K562 (cell line): ENCODE results near the gene KCNC4. TPM values are rescaled to one million over a fixed set of nuclear protein-coding genes. Genes with fewer than 3 reads are reported as not detected.

ENCODE experiments used
- CCNT2 ChIP-seq: IDR thresholded peaks from 2 replicates; pipeline ENCODE4 v1.6.1; 2011; ENCODE audit warnings: borderline replicate concordance, low read depth, mild to moderate bottlenecking, moderate library complexity, mixed read lengths, low read length; ENCODE audit not compliant: insufficient read length; ENCODE audit errors: extremely low read depth
- FIP1L1 ChIP-seq: fragments of 200-400 bp; formaldehyde crosslinking; IDR thresholded peaks from 2 replicates; pipeline ENCODE4 v1.6.1; 2018; ENCODE audit warnings: mild to moderate bottlenecking, low read depth, low read length; ENCODE audit not compliant: poor library complexity, severe bottlenecking
- HNRNPL ChIP-seq: fragments of 200-400 bp; formaldehyde crosslinking; IDR thresholded peaks from 2 replicates; pipeline ENCODE4 v1.6.1; 2017; ENCODE audit warnings: low read depth, mild to moderate bottlenecking, low read length
- HNRNPLL ChIP-seq: fragments of 200-400 bp; formaldehyde crosslinking; IDR thresholded peaks from 2 replicates; pipeline ENCODE4 v1.6.1; 2017; ENCODE audit warnings: low read length, low read depth, mild to moderate bottlenecking; ENCODE audit not compliant: poor library complexity, severe bottlenecking
- HSF4 ChIP-seq: fragments of 250-450 bp; sonication (Bioruptor Pico); IDR thresholded peaks from 2 replicates; pipeline ENCODE4 v2.1.2; 2022; ENCODE audit warnings: mild to moderate bottlenecking, moderate library complexity, borderline replicate concordance
- KDM4B ChIP-seq, 2 experiments: fragments of 450-650 bp in 1 of 2; sonication (generic) in 1 of 2; IDR thresholded peaks; 2 replicates each; pipeline ENCODE4 v1.6.1; 2016 to 2017; ENCODE audit warnings: borderline replicate concordance in 2 of 2, antibody characterized with exemption in 1 of 2, low read depth in 1 of 2, mild to moderate bottlenecking in 1 of 2
- MAZ ChIP-seq, 2 experiments: fragments of 450-650 bp in 1 of 2; sonication (generic) in 1 of 2; formaldehyde crosslinking; IDR thresholded peaks in 1 of 2; conservative IDR thresholded peaks in 1 of 2; 2 replicates each; pipeline versions ENCODE4 v1.4.0 to v1.5.0; 2020; ENCODE audit warnings: mild to moderate bottlenecking in 1 of 2, missing genetic modification reagents in 1 of 2
- MIER1 ChIP-seq: fragments of 450-650 bp; IDR thresholded peaks from 2 replicates; pipeline ENCODE4 v1.6.1; 2016; ENCODE audit warnings: antibody characterized with exemption, mild to moderate bottlenecking, low read depth
- MXD1 ChIP-seq: fragments of 250-450 bp; sonication (Bioruptor Pico); IDR thresholded peaks from 2 replicates; pipeline ENCODE4 v1.8.0; 2021; ENCODE audit warnings: borderline replicate concordance, mild to moderate bottlenecking, moderate library complexity; ENCODE audit not compliant: poor library complexity, severe bottlenecking
- NR2C1 ChIP-seq, 2 experiments: fragments of 450-650 bp; IDR thresholded peaks; 2 replicates each; pipeline ENCODE4 v1.6.1; 2017; ENCODE audit warnings: mild to moderate bottlenecking in 2 of 2, antibody characterized with exemption in 1 of 2, inconsistent platforms in 1 of 2, missing compliant biosample characterization in 1 of 2, missing genetic modification characterization in 1 of 2
- PHF20 ChIP-seq: fragments of 450-650 bp; IDR thresholded peaks from 2 replicates; pipeline ENCODE4 v1.6.1; 2018; ENCODE audit not compliant: partially characterized antibody
- POLR2A ChIP-seq: fragments of 450-650 bp; conservative IDR thresholded peaks from 2 replicates; pipeline ENCODE4 v1.6.1; 2016
- RB1 ChIP-seq: fragments of 450-650 bp; IDR thresholded peaks from 2 replicates; pipeline ENCODE4 v1.6.1; 2017; ENCODE audit warnings: low read depth, mild to moderate bottlenecking
- RBM17 ChIP-seq: fragments of 200-400 bp; formaldehyde crosslinking; IDR thresholded peaks from 2 replicates; pipeline ENCODE4 v1.6.1; 2017; ENCODE audit warnings: low read depth, mild to moderate bottlenecking, low read length, borderline replicate concordance
- STAT5A ChIP-seq: IDR thresholded peaks from 2 replicates; pipeline ENCODE4 v1.6.1; 2012; ENCODE audit warnings: low read length, inconsistent platforms, borderline replicate concordance
- TARDBP ChIP-seq: fragments of 450-650 bp; IDR thresholded peaks from 2 replicates; pipeline ENCODE4 v1.6.1; 2016
- TEAD4 ChIP-seq, 2 experiments: sonication (generic) in 1 of 2; formaldehyde crosslinking in 1 of 2; IDR thresholded peaks; 2 replicates each; pipeline versions ENCODE4 v1.6.1 to v1.8.0; 2012 to 2022; ENCODE audit warnings: borderline replicate concordance in 1 of 2, inconsistent platforms in 1 of 2, low read length in 1 of 2, mild to moderate bottlenecking in 1 of 2, missing genetic modification reagents in 1 of 2
- TRIM25 ChIP-seq: fragments of 450-650 bp; IDR thresholded peaks from 2 replicates; pipeline ENCODE4 v1.7.0; 2016; ENCODE audit warnings: borderline replicate concordance
- ZEB2 ChIP-seq: fragments of 450-650 bp; IDR thresholded peaks from 2 replicates; pipeline ENCODE4 v1.6.1; 2016
- polyA plus RNA-seq, 8 experiments: library from polyadenylated mRNA; depleted of rRNA in 4 of 8; stranded (reverse) in 5 of 8; unstranded in 3 of 8; fragments of >200 nt; fragmentation: Nextera tagmentation in 2 of 8; fragmentation: Illumina TruSeq in 1 of 8; extraction: Ambion mirVana in 2 of 8; extraction: Trizol in 1 of 8; gene quantifications; 2 replicates each; pipeline versions ENCODE4 v1.2.1 to v1.2.3, GENCODE V29; 2011 to 2014; ENCODE audit warnings: inconsistent platforms in 1 of 8, missing spikeins in 1 of 8
- total RNA-seq, 7 experiments: library from RNA; depleted of rRNA in 6 of 7; stranded (reverse); fragments of >200 nt in 6 of 7; fragmentation: Illumina TruSeq in 2 of 7; extraction: Trizol in 2 of 7; gene quantifications; 2 replicates each; pipeline versions ENCODE4 v1.2.1 to v1.2.3, GENCODE V29; 2011 to 2021; ENCODE audit warnings: low replicate concordance in 1 of 7
- TF ChIP-seq, protein P1 (sequence below), 2 experiments: fragments of 150-350 bp in 1 of 2; IDR thresholded peaks; 2 replicates each; pipeline ENCODE4 v1.6.1; 2012 to 2016; ENCODE audit warnings: low read depth in 2 of 2, low read length in 2 of 2, mild to moderate bottlenecking in 1 of 2, moderate library complexity in 1 of 2

The KCNC4 gene
- total and polyA plus RNA-seq, 9 of the 15 experiments (the other 6 are each of a cell fraction or from before 2014, with no cell fraction given) = 0.07 to 1.8 (median 0.73) TPM

DNA sequence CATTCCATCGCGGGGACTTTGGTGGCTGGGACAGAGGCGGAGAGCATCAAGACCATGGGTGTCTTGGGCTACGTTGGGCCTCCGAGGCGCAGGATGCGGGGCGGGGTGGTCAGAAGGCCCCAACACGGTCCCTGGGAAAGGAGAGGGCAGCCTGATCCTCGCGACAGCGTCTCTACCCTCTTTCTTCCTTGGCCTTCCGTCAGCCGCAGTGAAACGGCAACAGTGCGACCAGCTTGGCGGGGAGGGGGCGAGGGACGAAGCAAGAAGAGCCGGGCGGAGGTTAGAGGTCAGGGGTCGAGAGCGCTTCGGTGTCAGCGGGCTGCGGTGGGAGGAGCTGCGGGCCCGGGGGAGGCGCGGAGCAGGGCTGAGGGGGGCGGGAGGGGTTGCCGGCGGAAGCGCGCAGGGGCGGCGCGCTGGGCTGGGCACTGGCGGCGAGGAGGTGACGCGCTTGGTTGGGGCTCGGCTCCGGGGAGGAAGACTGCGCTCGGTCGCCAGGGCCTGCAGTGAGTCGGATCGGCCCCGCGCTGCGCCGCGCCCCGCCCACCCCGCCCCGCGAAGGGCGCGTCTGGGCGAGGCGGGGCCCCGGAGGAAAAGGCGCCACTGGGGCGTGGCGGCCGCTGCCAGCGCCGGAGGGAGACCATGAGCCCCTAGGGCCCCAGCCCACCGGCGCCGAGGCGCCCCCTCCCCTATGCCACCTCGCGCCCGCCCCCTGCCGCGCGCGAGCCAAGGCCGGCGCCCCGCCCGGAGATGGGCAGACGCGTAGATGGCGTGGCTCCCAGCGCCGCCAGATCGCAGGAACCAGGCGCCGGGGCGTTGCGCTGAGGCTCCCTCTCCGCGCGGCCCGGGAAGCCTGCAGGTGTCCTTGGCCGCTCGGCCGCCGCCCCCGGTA lies at the start of gene KCNC4 (continued):
- TF ChIP-seq, protein P1, sequence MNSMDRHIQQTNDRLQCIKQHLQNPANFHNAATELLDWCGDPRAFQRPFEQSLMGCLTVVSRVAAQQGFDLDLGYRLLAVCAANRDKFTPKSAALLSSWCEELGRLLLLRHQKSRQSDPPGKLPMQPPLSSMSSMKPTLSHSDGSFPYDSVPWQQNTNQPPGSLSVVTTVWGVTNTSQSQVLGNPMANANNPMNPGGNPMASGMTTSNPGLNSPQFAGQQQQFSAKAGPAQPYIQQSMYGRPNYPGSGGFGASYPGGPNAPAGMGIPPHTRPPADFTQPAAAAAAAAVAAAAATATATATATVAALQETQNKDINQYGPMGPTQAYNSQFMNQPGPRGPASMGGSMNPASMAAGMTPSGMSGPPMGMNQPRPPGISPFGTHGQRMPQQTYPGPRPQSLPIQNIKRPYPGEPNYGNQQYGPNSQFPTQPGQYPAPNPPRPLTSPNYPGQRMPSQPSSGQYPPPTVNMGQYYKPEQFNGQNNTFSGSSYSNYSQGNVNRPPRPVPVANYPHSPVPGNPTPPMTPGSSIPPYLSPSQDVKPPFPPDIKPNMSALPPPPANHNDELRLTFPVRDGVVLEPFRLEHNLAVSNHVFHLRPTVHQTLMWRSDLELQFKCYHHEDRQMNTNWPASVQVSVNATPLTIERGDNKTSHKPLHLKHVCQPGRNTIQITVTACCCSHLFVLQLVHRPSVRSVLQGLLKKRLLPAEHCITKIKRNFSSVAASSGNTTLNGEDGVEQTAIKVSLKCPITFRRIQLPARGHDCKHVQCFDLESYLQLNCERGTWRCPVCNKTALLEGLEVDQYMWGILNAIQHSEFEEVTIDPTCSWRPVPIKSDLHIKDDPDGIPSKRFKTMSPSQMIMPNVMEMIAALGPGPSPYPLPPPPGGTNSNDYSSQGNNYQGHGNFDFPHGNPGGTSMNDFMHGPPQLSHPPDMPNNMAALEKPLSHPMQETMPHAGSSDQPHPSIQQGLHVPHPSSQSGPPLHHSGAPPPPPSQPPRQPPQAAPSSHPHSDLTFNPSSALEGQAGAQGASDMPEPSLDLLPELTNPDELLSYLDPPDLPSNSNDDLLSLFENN (IDR thresholded peaks at IDR 0.05; ENCODE audit: low read depth in 2 of 2, low read length in 2 of 2) = no peak
- TF ChIP-seq MAZ (CRISPR knock-in tag; conservative IDR thresholded peaks at IDR 0.05 in 1 of 2, IDR thresholded peaks at IDR 0.05 in 1 of 2) = peak; percentile 27 to 52; a peak in 2 of 4 replicates
- TF ChIP-seq RBM17 = no peak
- TF ChIP-seq RB1 = peak; percentile 38; the same call in 1 of the 2 replicates
- peak; percentile 58 for TF ChIP-seq PHF20
- no peak for TF ChIP-seq TEAD4 (IDR thresholded peaks at IDR 0.05; ENCODE audit: low read length)
- no peak for TF ChIP-seq TEAD4 (CRISPR knock-in tag; IDR thresholded peaks at IDR 0.05; ENCODE audit: borderline replicate concordance)
- peak; percentile 20; the same call in 1 of the 2 replicates for TF ChIP-seq HNRNPL
- TF ChIP-seq ZEB2 = no peak
- TF ChIP-seq HSF4 (CRISPR knock-in tag) = no peak
- no peak for TF ChIP-seq KDM4B (IDR thresholded peaks at IDR 0.05; ENCODE audit: borderline replicate concordance in 2 of 2, low read depth in 1 of 2)
- TF ChIP-seq NR2C1 (IDR thresholded peaks at IDR 0.05) = peak; percentile 97
- TF ChIP-seq NR2C1 (tag; IDR thresholded peaks at IDR 0.05) = peak; percentile 98
- TF ChIP-seq STAT5A = no peak
- peak; percentile 22 for TF ChIP-seq FIP1L1
- no peak for TF ChIP-seq MXD1 (CRISPR knock-in tag)
- no peak for TF ChIP-seq POLR2A
- no peak for TF ChIP-seq TRIM25
- TF ChIP-seq CCNT2 = peak; percentile 62
- TF ChIP-seq HNRNPLL = peak; percentile 24
- no peak for TF ChIP-seq TARDBP
- 0 out of 2 replicates have a peak, but pooled peaks have one; percentile 30 for TF ChIP-seq MIER1
